Endothelial cell of umbilical vein (primary cell): ENCODE data around the gene LRRC7. TPM values are rescaled to one million over a fixed set of nuclear protein-coding genes. Genes with fewer than 3 reads are reported as not detected.
A peak's percentile ranks its signal among the peaks of the same experiment; 100 is the strongest.

Experiments
- BruUV-seq: library from RNA; stranded (reverse); fragments of 400-500 nt; replicated peaks from 2 replicates; lab custom pipeline; 2021; lab: Mats Ljungman, UMichigan
- CTCF ChIA-PET: fragments of 300-600, 350-600 bp; sonication (Branson Sonifier 250); formaldehyde crosslinking; loops from one replicate; lab custom pipeline; 2021; ENCODE audit warnings: antibody characterized with exemption, inconsistent platforms; lab: Charles Lee
- POLR2A ChIA-PET: fragments of 300-600, 350-600 bp; sonication (Branson Sonifier 250); formaldehyde crosslinking; loops from one replicate; lab custom pipeline; 2021; ENCODE audit warnings: antibody characterized with exemption, inconsistent platforms; lab: Charles Lee
- DNase-seq: peaks from one replicate; pipeline ENCODE4 v3.0.0-alpha.2; 2011; ENCODE audit warnings: low read depth, low spot score
- FAIRE-seq: peaks from 2 replicates; lab custom pipeline; 2011; peaks lifted over from hg19 to GRCh38; lab: Jason Lieb, UNC
- H2AFZ ChIP-seq: 2 replicates; pipeline ENCODE4 v1.6.0; 2012; ENCODE audit warnings: low read depth, low read length, control low read depth, inconsistent platforms
- H3K27ac ChIP-seq: 2 replicates; pipeline ENCODE4 v1.5.1; 2011; ENCODE audit warnings: low read depth, mild to moderate bottlenecking, control low read depth, low read length, moderate library complexity; ENCODE audit not compliant: insufficient read depth
- H3K27me3 ChIP-seq, 2 experiments: 2 replicates each; pipeline versions ENCODE4 v1.6.0 to v1.6.1; 2011; ENCODE audit warnings: low read length in 2 of 2, mixed read lengths in 1 of 2; ENCODE audit not compliant: control insufficient read depth in 2 of 2, insufficient read depth in 2 of 2
- H3K36me3 ChIP-seq, 2 experiments: 2 replicates in 1 of 2; 3 replicates in 1 of 2; pipeline ENCODE4 v1.5.1; 2011; ENCODE audit warnings: low read length in 2 of 2, mild to moderate bottlenecking in 1 of 2, moderate library complexity in 1 of 2; ENCODE audit not compliant: control insufficient read depth in 2 of 2, insufficient read depth in 2 of 2; ENCODE audit errors: extremely low read depth in 1 of 2
- H3K4me1 ChIP-seq: 3 replicates; pipeline ENCODE4 v1.5.1; 2011; ENCODE audit warnings: mild to moderate bottlenecking, low read length; ENCODE audit not compliant: control insufficient read depth, insufficient read depth; ENCODE audit errors: extremely low read depth
- H3K4me2 ChIP-seq: 2 replicates; pipeline ENCODE4 v1.6.1; 2011; ENCODE audit warnings: low read length, control low read depth, mixed read lengths; ENCODE audit not compliant: insufficient read depth
- H3K4me3 ChIP-seq, 3 experiments: fragments of 200-600 bp in 1 of 3; sonication (generic), shearing (Covaris generic) in 1 of 3; replicated peaks in 1 of 3; 2 replicates each; pipeline ENCODE4 v1.5.1; 2011 to 2016; ENCODE audit warnings: control low read depth in 3 of 3, low read length in 3 of 3, mild to moderate bottlenecking in 2 of 3, inconsistent platforms in 1 of 3, low read depth in 1 of 3, moderate library complexity in 1 of 3; ENCODE audit not compliant: insufficient read depth in 1 of 3
- H3K79me2 ChIP-seq: 2 replicates; pipeline ENCODE4 v1.6.0; 2012; ENCODE audit warnings: low read length, inconsistent platforms; ENCODE audit not compliant: control insufficient read depth, insufficient read depth
- H3K9ac ChIP-seq: replicated peaks from 2 replicates; pipeline ENCODE3; 2011; ENCODE audit warnings: low read length, control low read depth; ENCODE audit not compliant: insufficient read depth; ENCODE audit errors: extremely low read depth
- H3K9me1 ChIP-seq: replicated peaks from 3 replicates; pipeline ENCODE4 v1.6.0; 2011; ENCODE audit warnings: mild to moderate bottlenecking, low read length; ENCODE audit not compliant: control insufficient read depth, insufficient read depth; ENCODE audit errors: extremely low read depth
- H3K9me3 ChIP-seq: replicated peaks from 2 replicates; pipeline ENCODE4 v1.5.1; 2012; ENCODE audit warnings: low read length, inconsistent platforms; ENCODE audit not compliant: control insufficient read depth, insufficient read depth
- H4K20me1 ChIP-seq: replicated peaks from 2 replicates; pipeline ENCODE3; 2011; ENCODE audit warnings: mild to moderate bottlenecking, low read length; ENCODE audit not compliant: control insufficient read depth, insufficient read depth; ENCODE audit errors: extremely low read depth
- CTCF ChIP-seq, 2 donors: IDR thresholded peaks; 1 replicate in 1 of 2; 2 replicates in 1 of 2; pipeline ENCODE4 v1.5.1; 2011; ENCODE audit warnings: low read length in 2 of 2, mild to moderate bottlenecking in 2 of 2, moderate library complexity in 2 of 2, control low read depth in 1 of 2, inconsistent platforms in 1 of 2, low read depth in 1 of 2; ENCODE audit not compliant: insufficient read depth in 1 of 2; ENCODE audit errors: extremely low read depth in 1 of 2
- EZH2 ChIP-seq: IDR thresholded peaks from 2 replicates; pipeline ENCODE4 v1.6.1; 2012; ENCODE audit warnings: borderline replicate concordance, low read depth, mild to moderate bottlenecking, moderate library complexity, low read length, inconsistent platforms; ENCODE audit not compliant: severe bottlenecking
- FOS ChIP-seq: IDR thresholded peaks from 2 replicates; pipeline ENCODE4 v1.6.1; 2011; ENCODE audit warnings: mild to moderate bottlenecking, low read length, moderate library complexity, borderline replicate concordance; ENCODE audit not compliant: insufficient read depth
- GATA2 ChIP-seq: IDR thresholded peaks from 2 replicates; pipeline ENCODE4 v1.7.0; 2011; ENCODE audit warnings: low read depth, mild to moderate bottlenecking, moderate library complexity, mixed read lengths, low read length; ENCODE audit not compliant: insufficient read length, insufficient read depth
- JUN ChIP-seq: IDR thresholded peaks from 2 replicates; pipeline ENCODE4 v1.6.1; 2011; ENCODE audit warnings: borderline replicate concordance, low read depth; ENCODE audit not compliant: insufficient read length, insufficient read depth
- MAX ChIP-seq: IDR thresholded peaks from 2 replicates; pipeline ENCODE4 v1.6.1; 2011; ENCODE audit not compliant: insufficient read depth, insufficient read length
- MYC ChIP-seq: IDR thresholded peaks from one replicate; pipeline ENCODE4 v1.6.1; 2011; ENCODE audit warnings: mild to moderate bottlenecking, low read depth, low read length
- POLR2A ChIP-seq: IDR thresholded peaks from 2 replicates; pipeline ENCODE4 v1.6.1; 2012; ENCODE audit warnings: low read depth, mild to moderate bottlenecking, control low read depth, low read length
- POLR2AphosphoS5 ChIP-seq: IDR thresholded peaks from 2 replicates; pipeline ENCODE4 v1.6.1; 2012; ENCODE audit warnings: low read depth, mild to moderate bottlenecking, control low read depth, low read length, moderate library complexity; ENCODE audit not compliant: insufficient read depth
- dilution Hi-C: fragments of 300-500 bp; cut with MboI; formaldehyde crosslinking; loops from one replicate; pipeline ENCODE4 v1.15.0; 2019; ENCODE audit warnings: low sequenced_read_pairs; ENCODE audit not compliant: extremely low pct_ligation_motif_present
- intact Hi-C: fragments of 100-400 bp; cut with micrococcal nuclease; formaldehyde crosslinking; loops from one replicate; pipeline ENCODE4 v1.10.0; 2022
- polyA plus RNA-seq, 4 experiments: library from polyadenylated mRNA; depleted of rRNA in 3 of 4; stranded (reverse) in 3 of 4; unstranded in 1 of 4; fragments of >200 nt; gene quantifications; 2 replicates each; pipeline versions ENCODE4 v1.2.1 to v1.2.3, GENCODE V29; 2011 to 2012; ENCODE audit warnings: missing spikeins in 1 of 4
- total RNA-seq: library from RNA; stranded (reverse); gene quantifications from 2 replicates; pipeline ENCODE4 v1.2.3, GENCODE V29; 2021

Gene LRRC7
- total and polyA plus RNA-seq, 2 donors (not counting 3 experiments of a cell fraction or from before 2014, with no cell fraction given): 0.11 to 0.58 TPM

GRCh38 chr1:69572921-69573320 lies 5.2 kb downstream of the LRRC7 start:
- H3K9ac ChIP-seq: no peak overlapping the region
- no peaks in the 10 kb centered on the region for H3K79me2 ChIP-seq
- POLR2A ChIA-PET: no interaction called here
- no peak overlapping the region for H3K4me2 ChIP-seq
- H4K20me1 ChIP-seq: no peaks in the 10 kb centered on the region
- no TSS peak for BruUV-seq
- intact Hi-C loops: no loop called here
- H3K9me3 ChIP-seq: no peaks in the 10 kb centered on the region
- H3K36me3 ChIP-seq: no peaks in the 10 kb centered on the region
- DNase-seq (peak; percentile 9), FAIRE-seq (peak; percentile 61)
- peaks cover 13 to 19% of the 10 kb centered on the region in 2 experiments for H3K27me3 ChIP-seq
- no peak overlapping the region for H3K4me3 ChIP-seq
- dilution Hi-C loops: no loop called here
- peaks cover 11% of the 10 kb centered on the region for H3K4me1 ChIP-seq
- H3K27ac ChIP-seq: no peak overlapping the region
- CTCF ChIA-PET: no interaction called here
- no peak for TF ChIP-seq MYC
- TF ChIP-seq MAX: no peak
- TF ChIP-seq CTCF (IDR thresholded peaks at IDR 0.05; ENCODE audit: extremely low read depth in 1 of 2, insufficient read depth in 1 of 2, low read depth in 1 of 2, low read length in 2 of 2): no peak
- no peak for TF ChIP-seq EZH2
- TF ChIP-seq POLR2A: no peak
- no peak for TF ChIP-seq GATA2
- no peak for TF ChIP-seq FOS
- no peak for TF ChIP-seq JUN
- no peak for TF ChIP-seq POLR2AphosphoS5
- H2AFZ ChIP-seq: no peak overlapping the region
- H3K9me1 ChIP-seq: no peaks in the 10 kb centered on the region
